HG02884 (cell line): ENCODE results near the gene DPP6.

Experiments used
- ATAC-seq: cut with Tn5 transposase; IDR thresholded peaks from one replicate; pipeline ENCODE4 v1.9.1; 2021; ENCODE audit warnings: mild to moderate bottlenecking, moderate library complexity; ENCODE audit not compliant: unreplicated experiment

Gene DPP6

GRCh38 chr7:154783281-154783909, 731.2 kb downstream of the DPP6 start:
- no peak for ATAC-seq

GRCh38 chr7:154785898-154786297, 733.7 kb downstream of the DPP6 start:
- ATAC-seq: no peak

- ATAC-seq: no peak
Measured at GRCh38 chr7:154789404-154789803, 737.2 kb downstream of the DPP6 start.

GRCh38 chr7:154791611-154792010, 739.4 kb downstream of the DPP6 start:
- no peak for ATAC-seq

GRCh38 chr7:154792436-154793055, 740.3 kb downstream of the DPP6 start:
- no peak for ATAC-seq

- ATAC-seq: no peak
Measured at GRCh38 chr7:154794147-154794780, 742.1 kb downstream of the DPP6 start.

GRCh38 chr7:154795014-154795413, 742.8 kb downstream of the DPP6 start:
- ATAC-seq: no peak

GRCh38 chr7:154795437-154795836, 743.2 kb downstream of the DPP6 start:
- no peak for ATAC-seq

- ATAC-seq: no peak
Measured at GRCh38 chr7:154804449-154804848, 752.3 kb downstream of the DPP6 start.

GRCh38 chr7:154812027-154812426, 759.8 kb downstream of the DPP6 start:
- no peak for ATAC-seq

- no peak for ATAC-seq
Measured at GRCh38 chr7:154817224-154817896, 765.2 kb downstream of the DPP6 start.

- no peak for ATAC-seq
Measured at GRCh38 chr7:154827007-154827406, 774.8 kb downstream of the DPP6 start.

GRCh38 chr7:154832557-154833138, 780.5 kb downstream of the DPP6 start:
- no peak for ATAC-seq

GRCh38 chr7:154836021-154836448, 783.8 kb downstream of the DPP6 start:
- ATAC-seq: no peak

- ATAC-seq: no peak
Measured at GRCh38 chr7:154837087-154837486, 784.9 kb downstream of the DPP6 start.

GRCh38 chr7:154837622-154838021, 785.4 kb downstream of the DPP6 start:
- ATAC-seq: peak; percentile 84

GRCh38 chr7:154840086-154840485, 787.9 kb downstream of the DPP6 start:
- no peak for ATAC-seq

- ATAC-seq: no peak
Measured at GRCh38 chr7:154841731-154842331, 789.6 kb downstream of the DPP6 start.

GRCh38 chr7:154842591-154842990, 790.4 kb downstream of the DPP6 start:
- no peak for ATAC-seq

GRCh38 chr7:154843670-154844237, 791.6 kb downstream of the DPP6 start:
- no peak for ATAC-seq

GRCh38 chr7:154844499-154844898, 792.3 kb downstream of the DPP6 start:
- ATAC-seq: no peak
